ENCODE data around the gene APOF. TPM values are rescaled to one million over a fixed set of nuclear protein-coding genes. Genes with fewer than 3 reads are reported as not detected.

APOF gene
- total and polyA plus RNA-seq, 2 of the 13 experiments (the other 11 are each of a cell fraction or from before 2014, with no cell fraction given), result 3.3 to 23.9 TPM

DNA sequence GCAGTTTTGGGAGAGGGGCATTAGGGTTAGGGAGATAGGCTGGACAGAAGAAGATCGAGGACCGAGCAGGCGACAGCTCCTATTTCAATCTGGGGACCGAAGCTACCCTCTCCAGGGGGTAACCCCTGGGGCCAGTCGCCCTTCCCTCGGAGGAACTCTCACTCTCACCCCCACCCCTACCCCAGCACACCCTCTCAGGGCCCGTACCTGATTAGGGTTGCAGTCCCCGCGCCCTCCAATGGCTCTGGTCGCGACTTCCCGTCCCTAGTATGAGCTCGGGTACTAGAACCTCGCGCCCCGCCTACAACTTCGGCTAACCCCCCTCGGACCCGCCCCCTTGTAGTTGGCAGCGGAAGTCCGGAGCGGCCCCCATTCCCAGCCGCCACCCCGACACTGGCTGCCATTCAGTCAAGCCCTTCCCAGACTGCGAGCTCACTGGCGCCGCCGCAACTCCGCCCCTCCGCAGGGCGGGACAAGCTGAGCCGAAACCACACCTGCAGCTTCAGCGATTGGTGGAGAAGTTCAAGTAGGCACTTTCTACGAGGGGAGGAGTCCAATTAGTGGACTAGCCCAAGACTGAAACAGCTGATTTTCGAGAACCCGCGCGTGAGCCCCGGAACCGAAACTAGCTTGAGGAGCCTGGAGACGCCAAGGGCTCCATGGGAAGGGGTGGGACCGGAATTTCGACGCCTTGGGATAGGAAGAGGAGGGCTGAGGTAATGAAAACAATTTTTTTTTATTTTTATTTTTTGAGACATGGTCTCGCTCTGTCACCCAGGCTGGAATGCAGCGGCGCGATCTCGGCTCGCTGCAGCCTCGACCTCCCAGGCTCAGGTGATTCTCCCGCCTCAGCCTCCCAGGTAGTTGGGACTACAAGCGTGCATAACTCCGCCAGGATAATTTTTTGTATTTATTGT is 2.5 kb downstream of the APOF start, which contains the start of gene STAT2 (continued):
- TF ChIP-seq, protein P1, sequence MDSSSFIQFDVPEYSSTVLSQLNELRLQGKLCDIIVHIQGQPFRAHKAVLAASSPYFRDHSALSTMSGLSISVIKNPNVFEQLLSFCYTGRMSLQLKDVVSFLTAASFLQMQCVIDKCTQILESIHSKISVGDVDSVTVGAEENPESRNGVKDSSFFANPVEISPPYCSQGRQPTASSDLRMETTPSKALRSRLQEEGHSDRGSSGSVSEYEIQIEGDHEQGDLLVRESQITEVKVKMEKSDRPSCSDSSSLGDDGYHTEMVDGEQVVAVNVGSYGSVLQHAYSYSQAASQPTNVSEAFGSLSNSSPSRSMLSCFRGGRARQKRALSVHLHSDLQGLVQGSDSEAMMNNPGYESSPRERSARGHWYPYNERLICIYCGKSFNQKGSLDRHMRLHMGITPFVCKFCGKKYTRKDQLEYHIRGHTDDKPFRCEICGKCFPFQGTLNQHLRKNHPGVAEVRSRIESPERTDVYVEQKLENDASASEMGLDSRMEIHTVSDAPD (CRISPR knock-in tag; IDR thresholded peaks at IDR 0.05), result 0 out of 2 replicates have a peak, but pooled peaks have one; percentile 53
- TF ChIP-seq ZFY (CRISPR knock-in tag; IDR thresholded peaks at IDR 0.05) (peak; percentile 37), ZNF782 (CRISPR knock-in tag; IDR thresholded peaks at IDR 0.05; ENCODE audit: borderline replicate concordance) (0 out of 2 replicates have a peak, but pooled peaks have one; percentile 64), E2F1 (CRISPR knock-in tag; IDR thresholded peaks at IDR 0.05) (peak; percentile 86; the same call in 1 of the 2 replicates), MXI1 (IDR thresholded peaks at IDR 0.05; ENCODE audit: borderline replicate concordance, low read depth, low read length) (peak; percentile 91; the same call in 1 of the 3 replicates), ZEB1 (IDR thresholded peaks at IDR 0.05; ENCODE audit: insufficient replicate concordance, low read depth) (peak; percentile 32), ZNF274 (CRISPR knock-in tag; IDR thresholded peaks at IDR 0.05) (0 out of 2 replicates have a peak, but pooled peaks have one; percentile 38), SATB2 (CRISPR knock-in tag; IDR thresholded peaks at IDR 0.05) (peak; percentile 56; the same call in 1 of the 2 replicates), NFRKB (IDR thresholded peaks at IDR 0.05) (no peak), PRDM10 (CRISPR knock-in tag; IDR thresholded peaks at IDR 0.05; ENCODE audit: low read depth) (peak; percentile 95)
- TF ChIP-seq, protein P2, sequence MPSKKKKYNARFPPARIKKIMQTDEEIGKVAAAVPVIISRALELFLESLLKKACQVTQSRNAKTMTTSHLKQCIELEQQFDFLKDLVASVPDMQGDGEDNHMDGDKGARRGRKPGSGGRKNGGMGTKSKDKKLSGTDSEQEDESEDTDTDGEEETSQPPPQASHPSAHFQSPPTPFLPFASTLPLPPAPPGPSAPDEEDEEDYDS (CRISPR knock-in tag; IDR thresholded peaks at IDR 0.05), result peak; percentile 90
- TF ChIP-seq, protein P3, sequence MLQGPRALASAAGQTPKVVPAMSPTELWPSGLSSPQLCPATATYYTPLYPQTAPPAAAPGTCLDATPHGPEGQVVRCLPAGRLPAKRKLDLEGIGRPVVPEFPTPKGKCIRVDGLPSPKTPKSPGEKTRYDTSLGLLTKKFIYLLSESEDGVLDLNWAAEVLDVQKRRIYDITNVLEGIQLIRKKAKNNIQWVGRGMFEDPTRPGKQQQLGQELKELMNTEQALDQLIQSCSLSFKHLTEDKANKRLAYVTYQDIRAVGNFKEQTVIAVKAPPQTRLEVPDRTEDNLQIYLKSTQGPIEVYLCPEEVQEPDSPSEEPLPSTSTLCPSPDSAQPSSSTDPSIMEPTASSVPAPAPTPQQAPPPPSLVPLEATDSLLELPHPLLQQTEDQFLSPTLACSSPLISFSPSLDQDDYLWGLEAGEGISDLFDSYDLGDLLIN (CRISPR knock-in tag; IDR thresholded peaks at IDR 0.05; ENCODE audit: borderline replicate concordance), result peak; percentile 21; the same call in 1 of the 2 replicates
- TF ChIP-seq, protein P4, sequence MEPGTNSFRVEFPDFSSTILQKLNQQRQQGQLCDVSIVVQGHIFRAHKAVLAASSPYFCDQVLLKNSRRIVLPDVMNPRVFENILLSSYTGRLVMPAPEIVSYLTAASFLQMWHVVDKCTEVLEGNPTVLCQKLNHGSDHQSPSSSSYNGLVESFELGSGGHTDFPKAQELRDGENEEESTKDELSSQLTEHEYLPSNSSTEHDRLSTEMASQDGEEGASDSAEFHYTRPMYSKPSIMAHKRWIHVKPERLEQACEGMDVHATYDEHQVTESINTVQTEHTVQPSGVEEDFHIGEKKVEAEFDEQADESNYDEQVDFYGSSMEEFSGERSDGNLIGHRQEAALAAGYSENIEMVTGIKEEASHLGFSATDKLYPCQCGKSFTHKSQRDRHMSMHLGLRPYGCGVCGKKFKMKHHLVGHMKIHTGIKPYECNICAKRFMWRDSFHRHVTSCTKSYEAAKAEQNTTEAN (CRISPR knock-in tag; conservative IDR thresholded peaks at IDR 0.05), result peak; percentile 30; the same call in 1 of the 2 replicates
- TF ChIP-seq, protein P5, sequence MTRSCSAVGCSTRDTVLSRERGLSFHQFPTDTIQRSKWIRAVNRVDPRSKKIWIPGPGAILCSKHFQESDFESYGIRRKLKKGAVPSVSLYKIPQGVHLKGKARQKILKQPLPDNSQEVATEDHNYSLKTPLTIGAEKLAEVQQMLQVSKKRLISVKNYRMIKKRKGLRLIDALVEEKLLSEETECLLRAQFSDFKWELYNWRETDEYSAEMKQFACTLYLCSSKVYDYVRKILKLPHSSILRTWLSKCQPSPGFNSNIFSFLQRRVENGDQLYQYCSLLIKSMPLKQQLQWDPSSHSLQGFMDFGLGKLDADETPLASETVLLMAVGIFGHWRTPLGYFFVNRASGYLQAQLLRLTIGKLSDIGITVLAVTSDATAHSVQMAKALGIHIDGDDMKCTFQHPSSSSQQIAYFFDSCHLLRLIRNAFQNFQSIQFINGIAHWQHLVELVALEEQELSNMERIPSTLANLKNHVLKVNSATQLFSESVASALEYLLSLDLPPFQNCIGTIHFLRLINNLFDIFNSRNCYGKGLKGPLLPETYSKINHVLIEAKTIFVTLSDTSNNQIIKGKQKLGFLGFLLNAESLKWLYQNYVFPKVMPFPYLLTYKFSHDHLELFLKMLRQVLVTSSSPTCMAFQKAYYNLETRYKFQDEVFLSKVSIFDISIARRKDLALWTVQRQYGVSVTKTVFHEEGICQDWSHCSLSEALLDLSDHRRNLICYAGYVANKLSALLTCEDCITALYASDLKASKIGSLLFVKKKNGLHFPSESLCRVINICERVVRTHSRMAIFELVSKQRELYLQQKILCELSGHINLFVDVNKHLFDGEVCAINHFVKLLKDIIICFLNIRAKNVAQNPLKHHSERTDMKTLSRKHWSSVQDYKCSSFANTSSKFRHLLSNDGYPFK (CRISPR knock-in tag; IDR thresholded peaks at IDR 0.05; ENCODE audit: borderline replicate concordance), result peak; percentile 51; the same call in 1 of the 2 replicates
